GM19193 (cell line): ENCODE results near the gene CHEK2.

Experiments used
- POLR2A ChIP-seq: IDR thresholded peaks from 4 replicates; pipeline ENCODE4 v1.6.1; 2011; ENCODE audit not compliant: insufficient read depth, insufficient read length; ENCODE audit errors: extremely low read depth

Gene CHEK2

GRCh38 chr22:28650463-28650862, 91.2 kb downstream of the CHEK2 start:
- TF ChIP-seq POLR2A: no peak

GRCh38 chr22:28648792-28649191, 92.8 kb downstream of the CHEK2 start:
- no peak for TF ChIP-seq POLR2A

GRCh38 chr22:28647216-28647615, 94.4 kb downstream of the CHEK2 start:
- no peak for TF ChIP-seq POLR2A

GRCh38 chr22:28639321-28639720, 102.3 kb downstream of the CHEK2 start:
- no peak for TF ChIP-seq POLR2A
